ENCODE data around the gene ILK. TPM values are rescaled to one million over a fixed set of nuclear protein-coding genes. Genes with fewer than 3 reads are reported as not detected.
A peak's percentile ranks its signal among the peaks of the same experiment; 100 is the strongest.

ILK gene
- total and polyA plus RNA-seq, 2 of the 13 experiments (the other 11 are each of a cell fraction or from before 2014, with no cell fraction given): 70.3 to 108 TPM

DNA sequence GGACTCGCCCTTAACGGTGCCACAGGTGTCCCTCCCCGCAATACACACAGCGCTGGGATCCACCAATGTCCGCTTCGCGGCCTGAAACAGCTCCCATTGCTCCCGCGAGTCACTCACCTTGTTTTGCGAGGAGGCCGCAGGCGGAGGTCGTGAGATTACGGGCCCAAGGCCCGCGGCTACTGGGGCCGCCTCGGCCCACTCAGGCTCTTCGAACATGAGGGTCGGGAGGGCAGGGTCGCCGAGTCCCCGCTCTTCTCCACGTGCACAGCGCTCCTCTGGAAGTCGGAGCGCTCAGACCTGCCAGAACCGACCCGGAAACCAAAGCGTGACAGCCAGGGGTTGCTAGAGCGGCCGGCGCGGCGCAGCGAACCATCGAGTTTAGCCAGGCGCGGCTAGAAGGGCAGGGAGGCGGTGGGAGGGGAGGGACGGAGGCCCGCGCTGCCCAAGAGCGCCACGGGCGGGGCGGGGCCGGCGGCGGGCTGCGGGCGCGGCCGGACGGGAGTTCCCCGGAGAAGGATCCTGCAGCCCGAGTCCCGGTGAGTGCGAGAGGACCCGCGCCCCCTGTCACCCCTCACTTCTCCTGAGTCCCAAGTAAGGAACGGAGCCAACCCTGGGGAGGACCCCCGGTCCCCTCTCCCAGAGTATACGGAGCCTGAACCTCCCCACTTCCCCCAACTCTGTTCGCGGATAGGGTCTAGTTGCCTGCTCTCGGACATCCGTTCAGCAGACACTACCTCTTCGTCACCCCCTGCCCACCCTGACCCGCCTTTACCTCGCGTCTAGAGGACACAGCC is at the start of gene ILK, which contains the start of gene RRP8 (continued):
- TF ChIP-seq ZNF878 (CRISPR knock-in tag; IDR thresholded peaks at IDR 0.05) (no peak), NCOR1 (IDR thresholded peaks at IDR 0.05; ENCODE audit: borderline replicate concordance, low read length) (no peak), SUZ12 (IDR thresholded peaks at IDR 0.05; ENCODE audit: low read depth, low read length) (no peak), ZSCAN25 (CRISPR knock-in tag; IDR thresholded peaks at IDR 0.05) (peak; percentile 90), PAWR (CRISPR knock-in tag; IDR thresholded peaks at IDR 0.05; ENCODE audit: borderline replicate concordance) (no peak), HNRNPUL1 (IDR thresholded peaks at IDR 0.05; ENCODE audit: low read depth, low read length) (peak; percentile 68; the same call in 1 of the 2 replicates), ZNF713 (CRISPR knock-in tag; IDR thresholded peaks at IDR 0.05) (no peak), FIP1L1 (IDR thresholded peaks at IDR 0.05; ENCODE audit: borderline replicate concordance, insufficient read depth, low read depth, low read length) (no peak), ZNF562 (CRISPR knock-in tag; IDR thresholded peaks at IDR 0.05; ENCODE audit: borderline replicate concordance) (no peak), HOXA5 (CRISPR knock-in tag; IDR thresholded peaks at IDR 0.05) (peak; percentile 55; the same call in 1 of the 2 replicates), ZNF772 (CRISPR knock-in tag; IDR thresholded peaks at IDR 0.05) (peak; percentile 94), HOXA3 (CRISPR knock-in tag; IDR thresholded peaks at IDR 0.05) (peak; percentile 88), FLYWCH1 (CRISPR knock-in tag; IDR thresholded peaks at IDR 0.05) (0 out of 2 replicates have a peak, but pooled peaks have one; percentile 65), HNRNPK (IDR thresholded peaks at IDR 0.05; ENCODE audit: low read depth, low read length, poor library complexity, severe bottlenecking) (peak; percentile 77)
- TF ChIP-seq, protein P1, sequence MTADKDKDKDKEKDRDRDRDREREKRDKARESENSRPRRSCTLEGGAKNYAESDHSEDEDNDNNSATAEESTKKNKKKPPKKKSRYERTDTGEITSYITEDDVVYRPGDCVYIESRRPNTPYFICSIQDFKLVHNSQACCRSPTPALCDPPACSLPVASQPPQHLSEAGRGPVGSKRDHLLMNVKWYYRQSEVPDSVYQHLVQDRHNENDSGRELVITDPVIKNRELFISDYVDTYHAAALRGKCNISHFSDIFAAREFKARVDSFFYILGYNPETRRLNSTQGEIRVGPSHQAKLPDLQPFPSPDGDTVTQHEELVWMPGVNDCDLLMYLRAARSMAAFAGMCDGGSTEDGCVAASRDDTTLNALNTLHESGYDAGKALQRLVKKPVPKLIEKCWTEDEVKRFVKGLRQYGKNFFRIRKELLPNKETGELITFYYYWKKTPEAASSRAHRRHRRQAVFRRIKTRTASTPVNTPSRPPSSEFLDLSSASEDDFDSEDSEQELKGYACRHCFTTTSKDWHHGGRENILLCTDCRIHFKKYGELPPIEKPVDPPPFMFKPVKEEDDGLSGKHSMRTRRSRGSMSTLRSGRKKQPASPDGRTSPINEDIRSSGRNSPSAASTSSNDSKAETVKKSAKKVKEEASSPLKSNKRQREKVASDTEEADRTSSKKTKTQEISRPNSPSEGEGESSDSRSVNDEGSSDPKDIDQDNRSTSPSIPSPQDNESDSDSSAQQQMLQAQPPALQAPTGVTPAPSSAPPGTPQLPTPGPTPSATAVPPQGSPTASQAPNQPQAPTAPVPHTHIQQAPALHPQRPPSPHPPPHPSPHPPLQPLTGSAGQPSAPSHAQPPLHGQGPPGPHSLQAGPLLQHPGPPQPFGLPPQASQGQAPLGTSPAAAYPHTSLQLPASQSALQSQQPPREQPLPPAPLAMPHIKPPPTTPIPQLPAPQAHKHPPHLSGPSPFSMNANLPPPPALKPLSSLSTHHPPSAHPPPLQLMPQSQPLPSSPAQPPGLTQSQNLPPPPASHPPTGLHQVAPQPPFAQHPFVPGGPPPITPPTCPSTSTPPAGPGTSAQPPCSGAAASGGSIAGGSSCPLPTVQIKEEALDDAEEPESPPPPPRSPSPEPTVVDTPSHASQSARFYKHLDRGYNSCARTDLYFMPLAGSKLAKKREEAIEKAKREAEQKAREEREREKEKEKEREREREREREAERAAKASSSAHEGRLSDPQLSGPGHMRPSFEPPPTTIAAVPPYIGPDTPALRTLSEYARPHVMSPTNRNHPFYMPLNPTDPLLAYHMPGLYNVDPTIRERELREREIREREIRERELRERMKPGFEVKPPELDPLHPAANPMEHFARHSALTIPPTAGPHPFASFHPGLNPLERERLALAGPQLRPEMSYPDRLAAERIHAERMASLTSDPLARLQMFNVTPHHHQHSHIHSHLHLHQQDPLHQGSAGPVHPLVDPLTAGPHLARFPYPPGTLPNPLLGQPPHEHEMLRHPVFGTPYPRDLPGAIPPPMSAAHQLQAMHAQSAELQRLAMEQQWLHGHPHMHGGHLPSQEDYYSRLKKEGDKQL (CRISPR knock-in tag; IDR thresholded peaks at IDR 0.05; ENCODE audit: low read depth): peak; percentile 56; the same call in 1 of the 2 replicates
- TF ChIP-seq, protein P2, sequence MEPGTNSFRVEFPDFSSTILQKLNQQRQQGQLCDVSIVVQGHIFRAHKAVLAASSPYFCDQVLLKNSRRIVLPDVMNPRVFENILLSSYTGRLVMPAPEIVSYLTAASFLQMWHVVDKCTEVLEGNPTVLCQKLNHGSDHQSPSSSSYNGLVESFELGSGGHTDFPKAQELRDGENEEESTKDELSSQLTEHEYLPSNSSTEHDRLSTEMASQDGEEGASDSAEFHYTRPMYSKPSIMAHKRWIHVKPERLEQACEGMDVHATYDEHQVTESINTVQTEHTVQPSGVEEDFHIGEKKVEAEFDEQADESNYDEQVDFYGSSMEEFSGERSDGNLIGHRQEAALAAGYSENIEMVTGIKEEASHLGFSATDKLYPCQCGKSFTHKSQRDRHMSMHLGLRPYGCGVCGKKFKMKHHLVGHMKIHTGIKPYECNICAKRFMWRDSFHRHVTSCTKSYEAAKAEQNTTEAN (CRISPR knock-in tag; conservative IDR thresholded peaks at IDR 0.05): no peak
